Spleen (tissue), 11 donors: ENCODE results near the gene PKIG. TPM values are rescaled to one million over a fixed set of nuclear protein-coding genes. Genes with fewer than 3 reads are reported as not detected.

ENCODE experiments used
- DNase-seq: peaks from one replicate; pipeline ENCODE4 v3.0.0-alpha.2; 2020
- H3K27ac ChIP-seq, 8 donors: fragments of 200-600 bp; sonication (generic) in 7 of 8; 1 replicate in 4 of 8; 2 replicates in 4 of 8; pipeline versions ENCODE4 v1.5.0 to v1.8.0; 2016 to 2021; ENCODE audit warnings: inconsistent platforms in 4 of 8, mild to moderate bottlenecking in 4 of 8, moderate library complexity in 1 of 8
- H3K27me3 ChIP-seq, 7 donors: fragments of 200-600 bp; sonication (generic) in 6 of 7; replicated peaks in 1 of 7; 1 replicate in 4 of 7; 2 replicates in 3 of 7; pipeline versions ENCODE4 v1.5.0 to v1.8.0; 2016 to 2021; ENCODE audit warnings: inconsistent platforms in 3 of 7, mild to moderate bottlenecking in 1 of 7
- H3K36me3 ChIP-seq, 6 donors: fragments of 200-600 bp; sonication (generic) in 5 of 6; 1 replicate in 4 of 6; 2 replicates in 2 of 6; pipeline versions ENCODE4 v1.5.0 to v1.8.0; 2016 to 2021; ENCODE audit warnings: inconsistent platforms in 2 of 6
- H3K4me1 ChIP-seq, 6 donors: fragments of 200-600 bp; sonication (generic) in 5 of 6; 1 replicate in 3 of 6; 2 replicates in 3 of 6; pipeline versions ENCODE4 v1.5.0 to v1.8.0; 2016 to 2021; ENCODE audit warnings: inconsistent platforms in 3 of 6
- H3K4me3 ChIP-seq, 8 donors: fragments of 200-600 bp; sonication (generic) in 7 of 8; 1 replicate in 4 of 8; 2 replicates in 4 of 8; pipeline versions ENCODE4 v1.5.0 to v1.8.0; 2016 to 2021; ENCODE audit warnings: inconsistent platforms in 4 of 8, mild to moderate bottlenecking in 4 of 8, moderate library complexity in 2 of 8
- H3K9me3 ChIP-seq, 8 donors: fragments of 200-600 bp; sonication (generic) in 7 of 8; 1 replicate in 4 of 8; 2 replicates in 4 of 8; pipeline versions ENCODE4 v1.5.0 to v1.8.0; 2016 to 2021; ENCODE audit warnings: inconsistent platforms in 4 of 8
- CTCF ChIP-seq, 11 experiments: fragments of 200-600 bp in 7 of 11; fragments of 450-650 bp in 4 of 11; sonication (generic) in 4 of 11; IDR thresholded peaks in 8 of 11; conservative IDR thresholded peaks in 3 of 11; 1 replicate in 7 of 11; 2 replicates in 4 of 11; pipeline versions ENCODE4 v1.4.0 to v1.8.0; 2016 to 2021; ENCODE audit warnings: antibody characterized with exemption in 11 of 11, inconsistent platforms in 4 of 11, mild to moderate bottlenecking in 1 of 11
- POLR2A ChIP-seq, 3 donors: fragments of 450-650 bp; IDR thresholded peaks; one replicate each; pipeline ENCODE4 v1.5.1; 2017; ENCODE audit warnings: antibody characterized with exemption in 3 of 3, mild to moderate bottlenecking in 1 of 3
- POLR2AphosphoS5 ChIP-seq, 3 donors: sonication (generic); formaldehyde crosslinking; IDR thresholded peaks; one replicate each; pipeline ENCODE4 v1.5.1; 2017; ENCODE audit warnings: antibody characterized with exemption in 3 of 3
- WGBS, 5 donors: extraction: QIAGEN DNeasy Blood & Tissue Kit in 3 of 5; methylation state at CpG; one replicate each; pipeline versions ENCODE4 v1.1.5 to v1.1.7; 2013 to 2018; 5-methylcytosine and 5-hydroxymethylcytosine counted together
- intact Hi-C: fragments of 100-400 bp; cut with DNase I; formaldehyde crosslinking; loops from one replicate; pipeline ENCODE4 v1.15.0; 2023; ENCODE audit warnings: low total_unique reads
- polyA plus RNA-seq, 3 donors: library from polyadenylated mRNA; stranded (reverse); fragments of 200-250 nt; gene quantifications; one replicate each; pipeline ENCODE4 v1.2.1, GENCODE V29; 2013
- total RNA-seq, 7 donors: library from RNA; depleted of rRNA in 3 of 7; stranded (reverse); fragments of >200 nt in 3 of 7; fragmentation: NEBNext Ultra II Directional in 4 of 7; extraction: Animal tissue kit (Norgen Biotek cat#: 25700) in 4 of 7; gene quantifications; one replicate each; pipeline versions ENCODE4 v1.1.0 to v1.2.1, GENCODE V29; 2016 to 2021
- donor health status: healthy with polysubstance abuse.
- donor health status: DM: no; HTN: no; CAD: no; lungs with moderate emphysema.
- donor health status: DM: no; HTN: no; CAD: no.
- donor health status: Bipolar disorder and iron deficiency.
- donor health status: healthy.
- donor health status: DM: no; HTN: no; CAD: no.
- donor health status: DM: yes; HTN: yes; CAD: no.

The PKIG gene
- total and polyA plus RNA-seq, 10 donors = 37.5 to 82.6 (median 56.1) TPM

DNA sequence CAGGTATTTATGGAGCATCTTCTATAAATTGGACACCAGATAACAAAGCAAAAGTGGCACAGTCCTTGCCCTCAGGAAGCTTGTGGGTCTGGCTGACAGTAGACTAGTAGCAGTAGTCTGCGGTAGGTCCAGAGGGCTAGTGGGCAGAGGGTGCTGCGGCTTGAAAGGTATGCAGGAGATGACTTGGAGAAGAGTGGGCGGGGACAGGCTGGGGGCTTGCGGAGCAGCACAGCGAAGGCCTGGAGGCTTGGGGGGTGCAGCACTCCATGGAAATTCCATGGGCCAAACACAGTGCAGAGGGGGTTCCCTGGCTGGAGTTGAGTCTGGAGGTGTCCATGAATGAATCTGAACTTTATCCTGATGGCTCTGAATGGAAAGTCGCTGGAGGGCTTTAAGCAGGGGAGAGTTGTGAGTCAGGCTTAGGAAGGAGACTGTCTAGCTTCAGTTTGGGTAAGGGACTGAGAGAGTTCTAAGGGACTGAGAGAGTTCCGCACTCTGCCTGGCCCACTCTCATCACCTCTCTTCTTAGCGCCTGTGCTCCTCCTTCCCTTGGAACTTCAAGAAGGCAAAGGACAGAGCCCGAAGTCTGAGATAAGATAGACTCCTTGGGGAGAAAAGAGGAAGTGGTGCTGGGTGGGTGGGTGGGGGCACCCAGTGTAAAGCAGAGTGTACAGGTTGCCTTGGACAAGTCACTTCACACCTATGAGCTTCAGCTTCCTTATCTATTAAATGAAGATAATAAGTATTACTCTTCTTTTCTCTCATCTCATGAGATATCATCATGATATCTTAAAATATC is 8.8 kb downstream of the PKIG start:
- Histone ChIP-seq H3K4me1 (peaks cover 18 to 100% (median 71%) of the 10 kb centered on the region in 6 donors), H3K27ac (peak overlapping the region in 5 of 8 donors; percentile 6 to 91 (median 27))

DNA sequence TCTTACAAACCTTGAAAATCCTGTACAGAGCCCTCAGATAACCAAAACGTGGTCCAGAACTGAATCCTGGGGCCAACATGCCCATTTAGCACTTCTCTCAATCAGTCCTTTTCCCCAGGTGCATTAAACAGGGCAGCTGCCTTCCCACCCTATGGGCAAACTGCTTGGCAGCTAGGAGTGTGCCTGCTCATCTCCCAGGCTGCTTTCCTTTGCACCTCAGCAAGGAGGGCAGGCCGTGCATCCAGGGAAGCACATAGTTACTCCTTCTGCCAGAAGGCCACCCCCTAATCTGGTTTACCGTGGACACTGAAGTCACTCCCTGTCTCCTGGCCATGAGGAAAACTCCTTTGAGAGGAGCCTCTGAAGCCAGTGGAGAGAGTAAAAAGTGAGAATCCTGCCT is 10.0 kb downstream of the PKIG start:
- Histone ChIP-seq H3K27ac (peak overlapping the region in 4 of 8 donors; percentile 9 to 90 (median 14)), H3K4me3 (no peak overlapping the region), H3K4me1 (peaks cover 11 to 100% (median 71%) of the 10 kb centered on the region in 6 donors), H3K27me3 (no peaks in the 10 kb centered on the region), H3K36me3 (peaks cover 0 to 33% (median 8%) of the 10 kb centered on the region in 6 donors), H3K9me3 (no peaks in the 10 kb centered on the region)
- TF ChIP-seq POLR2A (IDR thresholded peaks at IDR 0.05) (no peak), POLR2AphosphoS5 (IDR thresholded peaks at IDR 0.05) (no peak), CTCF (IDR thresholded peaks at IDR 0.05 in 8 of 11, conservative IDR thresholded peaks at IDR 0.05 in 3 of 11) (no peak)
- WGBS, 5 donors = 86 to 100% (median 91%) methylated on average over 3 of the region's 3 CpGs
- intact Hi-C loops = no loop called here
- DNase-seq = no peak

More for the DNA sequence above, 8.8 kb downstream of the PKIG start:
- Histone ChIP-seq H3K27me3 (no peaks in the 10 kb centered on the region), H3K36me3 (peaks cover 0 to 33% (median 8%) of the 10 kb centered on the region in 6 donors), H3K9me3 (no peaks in the 10 kb centered on the region), H3K4me3 (no peak overlapping the region)
- 85 to 91% (median 88%) methylated on average over 9 of the region's 9 CpGs for WGBS, 5 donors
- DNase-seq = no peak
- intact Hi-C loops = no loop called here
- no peak for TF ChIP-seq CTCF (IDR thresholded peaks at IDR 0.05 in 8 of 11, conservative IDR thresholded peaks at IDR 0.05 in 3 of 11)
- TF ChIP-seq POLR2AphosphoS5 (IDR thresholded peaks at IDR 0.05) = no peak
- TF ChIP-seq POLR2A (IDR thresholded peaks at IDR 0.05) = no peak

DNA sequence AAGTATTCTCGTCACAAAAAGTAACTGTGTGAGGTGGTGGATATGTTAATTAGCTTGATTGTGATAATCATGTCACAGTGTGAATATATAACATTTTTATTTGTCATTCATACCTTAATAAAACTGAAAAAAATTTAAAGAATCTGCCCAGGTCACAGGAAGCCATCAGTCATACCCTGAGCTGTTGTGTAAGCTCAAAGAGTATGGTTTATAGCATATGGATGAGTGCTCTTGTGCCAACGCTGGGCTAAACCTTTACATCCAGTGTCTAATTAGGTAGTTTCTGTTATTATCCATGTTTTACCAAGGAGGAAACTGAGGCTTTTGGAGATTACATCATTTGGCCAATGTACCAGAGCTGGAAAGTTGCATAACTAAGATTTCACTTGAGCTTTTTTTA is 11.4 kb downstream of the PKIG start:
- Histone ChIP-seq H3K9me3 (no peaks in the 10 kb centered on the region), H3K27me3 (no peaks in the 10 kb centered on the region), H3K4me3 (no peak overlapping the region), H3K4me1 (peaks cover 25 to 100% (median 71%) of the 10 kb centered on the region in 6 donors), H3K36me3 (peaks cover 0 to 33% (median 8%) of the 10 kb centered on the region in 6 donors), H3K27ac (peak overlapping the region in 6 of 8 donors; percentile 5 to 76 (median 55))
- WGBS, 5 donors = 48 to 73% (median 61%) methylated on average over 2 of the region's 2 CpGs
- no peak for DNase-seq
- intact Hi-C loops = no loop called here
- TF ChIP-seq CTCF (IDR thresholded peaks at IDR 0.05 in 8 of 11, conservative IDR thresholded peaks at IDR 0.05 in 3 of 11) (no peak), POLR2A (IDR thresholded peaks at IDR 0.05) (no peak), POLR2AphosphoS5 (IDR thresholded peaks at IDR 0.05) (no peak)

GRCh38 chr20:44594730-44595129 is 12.4 kb downstream of the PKIG start:
- Histone ChIP-seq H3K9me3 (no peaks in the 10 kb centered on the region), H3K4me3 (no peak overlapping the region), H3K4me1 (peaks cover 33 to 100% (median 74%) of the 10 kb centered on the region in 6 donors), H3K27ac (peak overlapping the region in 6 of 8 donors; percentile 20 to 76 (median 55)), H3K27me3 (no peaks in the 10 kb centered on the region), H3K36me3 (peaks cover 0 to 32% (median 7%) of the 10 kb centered on the region in 6 donors)
- intact Hi-C loops = no loop called here
- whole genome bisulfite sequencing, 5 donors = 36 to 60% (median 43%) methylated on average over 1 of the region's 1 CpG; no CpG with 5 or more reads in 2 of the 5 donors
- no peak for DNase-seq
- TF ChIP-seq POLR2AphosphoS5 (IDR thresholded peaks at IDR 0.05) = no peak
- no peak for TF ChIP-seq CTCF (IDR thresholded peaks at IDR 0.05 in 8 of 11, conservative IDR thresholded peaks at IDR 0.05 in 3 of 11)
- no peak for TF ChIP-seq POLR2A (IDR thresholded peaks at IDR 0.05)
